PC-3 (cell line): Measurements from ENCODE around the gene KIF17.

Experiments used
- CTCF ChIP-seq: fragments of 300-600 bp; sonication (generic); conservative IDR thresholded peaks from 2 replicates; pipeline ENCODE4 v1.5.1; 2017; ENCODE audit warnings: antibody characterized with exemption, low read depth, mild to moderate bottlenecking, low read length
- EZH2 ChIP-seq: fragments of 300-600 bp; sonication (generic); IDR thresholded peaks from one replicate; pipeline ENCODE4 v1.6.1; 2017; ENCODE audit warnings: antibody characterized with exemption, mild to moderate bottlenecking, low read length; ENCODE audit not compliant: unreplicated experiment

GRCh38 chr1:20704390-20705202 is 13.2 kb downstream of the KIF17 start:
- TF ChIP-seq CTCF = no peak
- TF ChIP-seq EZH2 = no peak
